Nephron progenitor cell (in vitro differentiated cells): ENCODE measurements around the gene NOX3.
"Not testable (repeated sequence)": the region's sequence is repeated elsewhere in the genome, so short reads cannot be mapped to it uniquely, and the experiment has no call there.

Source experiments
- DNase-seq: peaks from one replicate; pipeline ENCODE4 v3.0.0; 2021
- H3K27ac Mint-ChIP-seq: 2 replicates; pipeline ENCODE4 v1.8.0; 2021; ENCODE audit warnings: mild to moderate bottlenecking, moderate library complexity, mixed read lengths
- H3K27me3 Mint-ChIP-seq: 2 replicates; pipeline ENCODE4 v1.8.0; 2021; ENCODE audit warnings: mild to moderate bottlenecking, low read depth, mixed read lengths; ENCODE audit not compliant: poor library complexity
- H3K36me3 Mint-ChIP-seq: 2 replicates; pipeline ENCODE4 v1.8.0; 2021; ENCODE audit warnings: low read depth, mixed read lengths
- H3K4me1 Mint-ChIP-seq: 2 replicates; pipeline ENCODE4 v1.8.0; 2021; ENCODE audit warnings: mixed read lengths
- H3K4me3 Mint-ChIP-seq: 2 replicates; pipeline ENCODE4 v1.8.0; 2021; ENCODE audit warnings: mild to moderate bottlenecking, moderate library complexity, mixed read lengths
- H3K9me3 Mint-ChIP-seq: 2 replicates; pipeline ENCODE4 v1.8.0; 2021; ENCODE audit warnings: mild to moderate bottlenecking, moderate library complexity, mixed read lengths
- TF ChIP-seq, protein P1 (sequence below): fragments of 200-600 bp; sonication (generic); IDR thresholded peaks from 2 replicates; pipeline ENCODE4 v1.5.0; 2021; ENCODE audit warnings: antibody characterized with exemption

NOX3 gene

DNA sequence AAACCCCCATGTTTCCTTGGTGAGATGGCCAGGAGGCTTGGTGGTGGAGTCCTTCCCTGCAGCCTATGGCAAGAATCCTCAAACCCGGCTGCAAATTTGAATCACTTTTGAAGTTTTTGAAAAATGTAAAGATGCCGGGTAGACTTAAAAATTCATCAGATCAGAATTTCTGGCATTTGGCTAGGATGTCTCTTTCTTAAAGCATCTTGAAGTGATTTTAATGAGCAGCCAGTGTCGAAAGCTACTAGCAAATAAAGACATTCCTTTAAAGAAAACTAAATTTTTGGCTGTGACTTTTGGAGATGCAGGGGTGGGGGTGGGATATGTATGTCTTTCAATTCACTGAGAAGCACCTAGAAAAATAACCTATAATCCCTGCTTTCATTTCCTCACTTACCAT is 25.6 kb upstream of the NOX3 start:
- Mint-ChIP-seq H3K27me3 (no peaks in the 10 kb centered on the region), H3K4me3 (no peak overlapping the region), H3K27ac (no peak overlapping the region), H3K4me1 (peaks cover 12% of the 10 kb centered on the region), H3K9me3 (no peaks in the 10 kb centered on the region), H3K36me3 (no peaks in the 10 kb centered on the region)
- no peak for DNase-seq
- TF ChIP-seq, protein P1, sequence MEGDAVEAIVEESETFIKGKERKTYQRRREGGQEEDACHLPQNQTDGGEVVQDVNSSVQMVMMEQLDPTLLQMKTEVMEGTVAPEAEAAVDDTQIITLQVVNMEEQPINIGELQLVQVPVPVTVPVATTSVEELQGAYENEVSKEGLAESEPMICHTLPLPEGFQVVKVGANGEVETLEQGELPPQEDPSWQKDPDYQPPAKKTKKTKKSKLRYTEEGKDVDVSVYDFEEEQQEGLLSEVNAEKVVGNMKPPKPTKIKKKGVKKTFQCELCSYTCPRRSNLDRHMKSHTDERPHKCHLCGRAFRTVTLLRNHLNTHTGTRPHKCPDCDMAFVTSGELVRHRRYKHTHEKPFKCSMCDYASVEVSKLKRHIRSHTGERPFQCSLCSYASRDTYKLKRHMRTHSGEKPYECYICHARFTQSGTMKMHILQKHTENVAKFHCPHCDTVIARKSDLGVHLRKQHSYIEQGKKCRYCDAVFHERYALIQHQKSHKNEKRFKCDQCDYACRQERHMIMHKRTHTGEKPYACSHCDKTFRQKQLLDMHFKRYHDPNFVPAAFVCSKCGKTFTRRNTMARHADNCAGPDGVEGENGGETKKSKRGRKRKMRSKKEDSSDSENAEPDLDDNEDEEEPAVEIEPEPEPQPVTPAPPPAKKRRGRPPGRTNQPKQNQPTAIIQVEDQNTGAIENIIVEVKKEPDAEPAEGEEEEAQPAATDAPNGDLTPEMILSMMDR, result no peak

DNA sequence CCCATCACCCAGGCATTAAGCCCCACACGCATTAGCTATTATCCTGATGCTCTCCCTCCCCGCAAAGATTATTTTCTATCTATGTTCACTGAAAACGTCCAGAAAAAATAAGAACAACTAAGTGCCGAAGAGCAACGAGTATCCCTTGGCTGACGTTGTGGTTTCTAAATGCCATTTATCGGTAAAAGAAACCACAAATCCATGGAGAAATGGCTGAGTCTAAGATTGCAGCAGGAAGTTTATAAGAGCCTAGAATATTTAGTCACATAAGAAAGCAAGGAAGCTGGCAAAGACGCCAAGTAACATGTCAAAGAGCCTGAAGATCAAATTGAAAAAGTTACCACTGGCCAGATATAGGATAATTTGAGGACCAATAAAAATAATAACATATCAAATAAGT is 18.1 kb upstream of the NOX3 start:
- Mint-ChIP-seq H3K4me1 (no peaks in the 10 kb centered on the region), H3K9me3 (peaks cover 25% of the 10 kb centered on the region), H3K27me3 (no peaks in the 10 kb centered on the region), H3K27ac (no peak overlapping the region), H3K36me3 (peaks cover 15% of the 10 kb centered on the region), H3K4me3 (no peak overlapping the region)
- DNase-seq, result no peak
- TF ChIP-seq, protein P1, result no peak

- Mint-ChIP-seq H3K27ac (no peak overlapping the region), H3K4me1 (no peaks in the 10 kb centered on the region), H3K4me3 (no peak overlapping the region), H3K36me3 (peaks cover 15% of the 10 kb centered on the region), H3K9me3 (peaks cover 32% of the 10 kb centered on the region), H3K27me3 (no peaks in the 10 kb centered on the region)
- TF ChIP-seq, protein P1, result no peak
- DNase-seq, result no peak
Measured at GRCh38 chr6:155472886-155473285, 17.2 kb upstream of the NOX3 start.

DNA sequence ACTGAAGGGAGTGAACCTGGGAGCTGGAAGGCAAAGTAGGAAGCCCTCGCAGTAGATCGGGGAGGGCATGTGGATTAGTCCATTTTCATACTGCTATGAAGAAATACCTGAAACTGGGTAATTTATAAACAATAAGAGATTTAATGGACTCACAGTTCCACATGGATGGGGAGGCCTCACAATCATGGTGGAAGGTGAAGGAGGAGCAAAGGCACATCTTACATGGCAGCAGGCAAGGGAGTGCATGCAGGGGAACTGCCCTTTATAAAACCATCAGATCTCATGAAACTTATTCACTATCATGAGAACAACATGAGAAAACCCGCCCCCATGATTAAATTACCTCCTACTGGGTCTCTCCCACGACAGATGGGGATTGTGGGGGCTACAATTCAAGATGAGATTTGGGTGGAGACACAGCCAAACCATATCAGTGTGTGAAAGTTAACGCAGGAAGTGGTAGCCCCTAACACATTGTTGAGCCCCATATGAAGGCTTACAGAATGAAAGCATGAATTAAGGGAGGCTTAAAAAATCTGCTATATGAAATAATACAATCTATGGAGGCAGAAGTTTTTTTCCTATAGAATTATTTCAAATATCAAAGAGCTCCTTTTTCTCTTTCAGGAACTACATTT is 15.5 kb upstream of the NOX3 start:
- Mint-ChIP-seq H3K9me3 (peaks cover 48% of the 10 kb centered on the region), H3K36me3 (peaks cover 25% of the 10 kb centered on the region)
- H3K27ac Mint-ChIP-seq, DNase-seq, H3K4me1 Mint-ChIP-seq, H3K27me3 Mint-ChIP-seq, H3K4me3 Mint-ChIP-seq: not testable (repeated sequence)

GRCh38 chr6:155468543-155468942 is 12.9 kb upstream of the NOX3 start:
- not testable (repeated sequence) for H3K27ac Mint-ChIP-seq, H3K4me3 Mint-ChIP-seq, H3K4me1 Mint-ChIP-seq, DNase-seq, H3K27me3 Mint-ChIP-seq
- Mint-ChIP-seq H3K36me3 (peaks cover 32% of the 10 kb centered on the region), H3K9me3 (peaks cover 68% of the 10 kb centered on the region)

- DNase-seq, result no peak
- Mint-ChIP-seq H3K27me3 (peaks cover 2% of the 10 kb centered on the region), H3K36me3 (peaks cover 32% of the 10 kb centered on the region), H3K4me3 (no peak overlapping the region), H3K9me3 (peaks cover 76% of the 10 kb centered on the region), H3K4me1 (peaks cover 5% of the 10 kb centered on the region), H3K27ac (no peak overlapping the region)
- TF ChIP-seq, protein P1, result no peak
Measured at GRCh38 chr6:155466539-155466938, 10.9 kb upstream of the NOX3 start.

GRCh38 chr6:155461556-155461955 is 5.9 kb upstream of the NOX3 start:
- H3K27ac Mint-ChIP-seq, result no peak overlapping the region
- peaks cover 9% of the 10 kb centered on the region for H3K36me3 Mint-ChIP-seq
- H3K9me3 Mint-ChIP-seq, result peaks cover 33% of the 10 kb centered on the region
- peaks cover 2% of the 10 kb centered on the region for H3K27me3 Mint-ChIP-seq
- peaks cover 5% of the 10 kb centered on the region for H3K4me1 Mint-ChIP-seq
- no peak for DNase-seq
- no peak overlapping the region for H3K4me3 Mint-ChIP-seq
- TF ChIP-seq, protein P1, result no peak
